ENCODE data around the gene PLCH1. TPM values are rescaled to one million over a fixed set of nuclear protein-coding genes. Genes with fewer than 3 reads are reported as not detected.

Gene PLCH1
- total RNA-seq, 1 experiment from 2014 or later: 3.1 TPM

DNA sequence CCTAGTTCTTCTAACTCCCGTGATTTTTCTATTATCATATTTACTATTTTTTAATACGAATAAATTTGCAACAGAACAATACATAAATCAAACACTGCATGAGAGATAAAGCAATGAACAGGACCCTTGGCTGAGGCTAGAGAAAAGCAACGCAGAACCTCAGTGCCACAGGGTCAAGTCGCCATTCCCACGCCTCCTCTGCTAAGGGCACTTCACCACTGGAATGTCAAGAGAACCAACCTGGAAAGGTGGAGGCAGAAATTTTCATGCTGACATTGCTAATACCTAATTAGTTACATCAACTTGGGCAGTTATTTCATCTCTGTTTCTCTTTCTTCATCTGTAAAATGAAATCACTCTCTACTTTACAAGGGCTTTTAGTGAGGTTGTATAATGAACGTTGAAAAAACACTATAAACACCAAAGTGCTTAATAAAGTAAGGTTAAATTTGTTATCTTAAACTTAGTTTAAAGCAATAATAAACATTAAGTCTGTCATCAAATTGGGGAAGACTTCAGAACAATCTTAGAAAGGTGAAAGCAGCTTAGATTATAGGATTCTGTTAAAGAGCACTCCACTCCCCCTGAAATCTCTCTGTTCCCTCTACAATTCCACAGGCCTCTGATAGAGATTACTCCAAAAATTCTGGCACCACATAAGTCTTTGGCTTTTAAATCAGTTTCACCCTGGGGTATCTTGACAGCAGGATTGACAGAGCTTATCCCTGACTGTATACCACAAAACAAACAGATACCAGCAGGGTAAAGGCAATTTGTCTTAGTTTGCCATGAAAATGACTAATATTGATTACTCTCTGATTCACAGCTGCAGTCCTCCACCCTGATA lies 41.9 kb downstream of the PLCH1 start:
- ChIA-PET CTCF (interaction anchor here (0.9 to 1.6 kb wide), 4 partner anchors 211 to 350 kb away, joined by 3 to 27 read pairs (median 10); no protein-coding TSS in a partner anchor), POLR2A (ENCODE audit: low non-redundant PET) (no interaction called here)
- Histone ChIP-seq H3K4me1 (ENCODE audit: insufficient read depth, low read length, poor library complexity, severe bottlenecking) (no peaks in the 10 kb centered on the region), H3K9me3 (ENCODE audit: low read depth, low read length, poor library complexity, severe bottlenecking) (no peaks in the 10 kb centered on the region), H3K4me3 (ENCODE audit: low read depth, low read length, poor library complexity, severe bottlenecking) (no peak overlapping the region), H3K36me3 (ENCODE audit: insufficient read depth, low read length, poor library complexity, severe bottlenecking) (no peaks in the 10 kb centered on the region), H3K27ac (ENCODE audit: low read depth, low read length, poor library complexity, severe bottlenecking) (no peak overlapping the region), H3K27me3 (replicated peaks; ENCODE audit: insufficient read depth, low read depth, low read length, poor library complexity) (no peaks in the 10 kb centered on the region)
- no TSS peak for BruUV-seq (replicated peaks)
- intact Hi-C loops (cut with micrococcal nuclease; ENCODE audit: unreplicated experiment): loop anchor here (1.0 to 10.0 kb wide), 2 partner anchors 321 to 948 kb away; no protein-coding TSS in a partner anchor
- DNase-seq (ENCODE audit: low spot score): no peak
- TF ChIP-seq EZH2 (IDR thresholded peaks at IDR 0.05; ENCODE audit: borderline replicate concordance, low read depth, low read length, poor library complexity, severe bottlenecking): no peak
- TF ChIP-seq, protein P1, sequence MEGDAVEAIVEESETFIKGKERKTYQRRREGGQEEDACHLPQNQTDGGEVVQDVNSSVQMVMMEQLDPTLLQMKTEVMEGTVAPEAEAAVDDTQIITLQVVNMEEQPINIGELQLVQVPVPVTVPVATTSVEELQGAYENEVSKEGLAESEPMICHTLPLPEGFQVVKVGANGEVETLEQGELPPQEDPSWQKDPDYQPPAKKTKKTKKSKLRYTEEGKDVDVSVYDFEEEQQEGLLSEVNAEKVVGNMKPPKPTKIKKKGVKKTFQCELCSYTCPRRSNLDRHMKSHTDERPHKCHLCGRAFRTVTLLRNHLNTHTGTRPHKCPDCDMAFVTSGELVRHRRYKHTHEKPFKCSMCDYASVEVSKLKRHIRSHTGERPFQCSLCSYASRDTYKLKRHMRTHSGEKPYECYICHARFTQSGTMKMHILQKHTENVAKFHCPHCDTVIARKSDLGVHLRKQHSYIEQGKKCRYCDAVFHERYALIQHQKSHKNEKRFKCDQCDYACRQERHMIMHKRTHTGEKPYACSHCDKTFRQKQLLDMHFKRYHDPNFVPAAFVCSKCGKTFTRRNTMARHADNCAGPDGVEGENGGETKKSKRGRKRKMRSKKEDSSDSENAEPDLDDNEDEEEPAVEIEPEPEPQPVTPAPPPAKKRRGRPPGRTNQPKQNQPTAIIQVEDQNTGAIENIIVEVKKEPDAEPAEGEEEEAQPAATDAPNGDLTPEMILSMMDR (conservative IDR thresholded peaks at IDR 0.05; ENCODE audit: low read depth, low read length): no peak

DNA sequence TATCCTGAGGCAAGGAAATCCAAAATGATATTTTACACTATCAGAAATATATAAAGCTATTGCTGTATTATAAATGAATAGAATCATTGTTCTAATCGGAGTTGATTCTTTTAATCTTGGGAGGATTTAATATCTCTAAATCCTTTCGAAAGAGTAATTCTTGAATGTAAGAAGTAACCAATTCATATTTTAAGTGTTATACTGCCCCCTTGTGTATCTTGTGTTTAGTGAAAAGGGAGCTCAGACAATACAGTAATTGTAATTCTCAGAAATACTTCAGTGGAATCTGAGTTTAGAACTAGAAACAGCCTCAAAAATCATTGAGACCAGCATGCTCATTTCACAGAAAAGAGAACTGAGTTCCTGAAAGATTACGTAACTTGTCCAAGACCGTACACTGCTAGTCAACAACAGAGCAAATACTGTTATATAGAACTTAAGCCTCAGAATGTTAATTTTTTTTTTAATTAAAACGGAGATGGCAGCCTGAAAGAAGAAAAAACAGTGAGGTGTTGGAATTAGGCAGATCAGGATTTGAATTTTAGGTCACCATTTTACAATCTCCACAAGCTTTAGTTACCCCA lies 42.9 kb downstream of the PLCH1 start:
- H3K27me3 ChIP-seq (replicated peaks; ENCODE audit: insufficient read depth, low read depth, low read length, poor library complexity): no peaks in the 10 kb centered on the region
- H3K4me3 ChIP-seq (ENCODE audit: low read depth, low read length, poor library complexity, severe bottlenecking): no peak overlapping the region
- intact Hi-C loops (cut with micrococcal nuclease; ENCODE audit: unreplicated experiment): loop anchor here (1.0 to 10.0 kb wide), 3 partner anchors 320 to 947 kb away; no protein-coding TSS in a partner anchor
- H3K27ac ChIP-seq (ENCODE audit: low read depth, low read length, poor library complexity, severe bottlenecking): no peak overlapping the region
- TF ChIP-seq, protein P1 (conservative IDR thresholded peaks at IDR 0.05; ENCODE audit: low read depth, low read length): peak; percentile 70
- no peak for TF ChIP-seq EZH2 (IDR thresholded peaks at IDR 0.05; ENCODE audit: borderline replicate concordance, low read depth, low read length, poor library complexity, severe bottlenecking)
- no TSS peak for BruUV-seq (replicated peaks)
- POLR2A ChIA-PET (ENCODE audit: low non-redundant PET): no interaction called here
- H3K4me1 ChIP-seq (ENCODE audit: insufficient read depth, low read length, poor library complexity, severe bottlenecking): no peaks in the 10 kb centered on the region
- H3K9me3 ChIP-seq (ENCODE audit: low read depth, low read length, poor library complexity, severe bottlenecking): no peaks in the 10 kb centered on the region
- peak; percentile 82 for DNase-seq (ENCODE audit: low spot score)
- H3K36me3 ChIP-seq (ENCODE audit: insufficient read depth, low read length, poor library complexity, severe bottlenecking): no peaks in the 10 kb centered on the region
- CTCF ChIA-PET: interaction anchor here (0.5 to 1.6 kb wide), 12 partner anchors 210 to 797 kb away, joined by 3 to 27 read pairs (median 4); no protein-coding TSS in a partner anchor

DNA sequence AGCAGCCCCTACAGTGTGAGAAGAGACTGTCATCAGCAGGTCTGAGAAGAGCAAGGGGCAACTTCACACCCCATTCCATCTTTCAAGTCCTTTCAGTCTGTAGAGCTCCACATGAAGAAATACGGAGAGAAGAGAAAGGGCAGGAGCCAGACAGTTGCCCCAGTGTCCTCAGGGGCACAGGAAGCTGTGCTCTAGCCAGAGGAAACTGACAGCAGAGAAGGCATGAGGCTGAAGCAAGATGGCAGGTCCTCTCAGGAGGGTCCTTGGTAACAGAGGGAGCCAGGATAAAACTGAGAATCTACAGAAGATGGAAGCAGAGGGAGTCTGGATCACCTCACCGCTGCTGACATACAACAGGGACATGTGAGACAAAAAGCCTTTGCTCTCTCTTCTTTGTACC lies 47.3 kb downstream of the PLCH1 start:
- no TSS peak for BruUV-seq (replicated peaks)
- intact Hi-C loops (cut with micrococcal nuclease; ENCODE audit: unreplicated experiment): no loop called here
- CTCF ChIA-PET: no interaction called here

More for the DNA sequence above, 47.3 kb downstream of the PLCH1 start:
- H3K4me1 ChIP-seq (ENCODE audit: insufficient read depth, low read length, poor library complexity, severe bottlenecking): no peaks in the 10 kb centered on the region
- H3K4me3 ChIP-seq (ENCODE audit: low read depth, low read length, poor library complexity, severe bottlenecking): no peak overlapping the region
- H3K27ac ChIP-seq (ENCODE audit: low read depth, low read length, poor library complexity, severe bottlenecking): no peak overlapping the region
- TF ChIP-seq EZH2 (IDR thresholded peaks at IDR 0.05; ENCODE audit: borderline replicate concordance, low read depth, low read length, poor library complexity, severe bottlenecking): no peak
- TF ChIP-seq, protein P1 (conservative IDR thresholded peaks at IDR 0.05; ENCODE audit: low read depth, low read length): no peak
- POLR2A ChIA-PET (ENCODE audit: low non-redundant PET): no interaction called here
- no peaks in the 10 kb centered on the region for H3K36me3 ChIP-seq (ENCODE audit: insufficient read depth, low read length, poor library complexity, severe bottlenecking)
- H3K9me3 ChIP-seq (ENCODE audit: low read depth, low read length, poor library complexity, severe bottlenecking): no peaks in the 10 kb centered on the region
- no peaks in the 10 kb centered on the region for H3K27me3 ChIP-seq (replicated peaks; ENCODE audit: insufficient read depth, low read depth, low read length, poor library complexity)
- DNase-seq (ENCODE audit: low spot score): no peak

Data from A673 (cell line).